Stimulated activated CD8-positive, alpha-beta memory T cell treated with anti-CD3 and anti-CD28 coated beads, Interleukin-7, amount 100 ng/mL, for 4 hours (primary cell): Measurements from ENCODE around the gene ACTC1.

ENCODE experiments used
- DNase-seq, 2 donors: peaks; one replicate each; pipeline ENCODE4 v3.0.0-alpha.2; 2020; ENCODE audit warnings: low read depth in 2 of 2

ACTC1 gene

GRCh38 chr15:34799149-34800101 is 4.1 kb upstream of the ACTC1 start:
- no peak for DNase-seq

GRCh38 chr15:34796847-34797435 is 1.6 kb upstream of the ACTC1 start:
- no peak for DNase-seq

GRCh38 chr15:34794590-34795206 is 651 bp downstream of the ACTC1 start:
- no peak for DNase-seq

- no peak for DNase-seq
Measured at GRCh38 chr15:34793901-34794300, 1.4 kb downstream of the ACTC1 start.

- no peak for DNase-seq
Measured at GRCh38 chr15:34793071-34793470, 2.3 kb downstream of the ACTC1 start.

- DNase-seq: no peak
Measured at GRCh38 chr15:34791701-34792100, 3.6 kb downstream of the ACTC1 start.

GRCh38 chr15:34790121-34790520 is 5.2 kb downstream of the ACTC1 start:
- no peak for DNase-seq

- no peak for DNase-seq
Measured at GRCh38 chr15:34789326-34789725, 6.0 kb downstream of the ACTC1 start.

- DNase-seq: no peak
Measured at GRCh38 chr15:34786206-34786605, 9.1 kb downstream of the ACTC1 start.

- DNase-seq: no peak
Measured at GRCh38 chr15:34783991-34784390, 11.4 kb downstream of the ACTC1 start.

- DNase-seq: no peak
Measured at GRCh38 chr15:34783431-34783830, 11.9 kb downstream of the ACTC1 start.

GRCh38 chr15:34782901-34783300 is 12.4 kb downstream of the ACTC1 start:
- DNase-seq: no peak

- no peak for DNase-seq
Measured at GRCh38 chr15:34780725-34781124, 14.6 kb downstream of the ACTC1 start.

GRCh38 chr15:34776606-34777105 is 18.7 kb downstream of the ACTC1 start:
- DNase-seq: no peak

- no peak for DNase-seq
Measured at GRCh38 chr15:34773917-34774316, 21.4 kb downstream of the ACTC1 start.

- no peak for DNase-seq
Measured at GRCh38 chr15:34773013-34773412, 22.3 kb downstream of the ACTC1 start.

- DNase-seq: no peak
Measured at GRCh38 chr15:34772312-34772711, 23.0 kb downstream of the ACTC1 start.

- no peak for DNase-seq
Measured at GRCh38 chr15:34769711-34770110, 25.6 kb downstream of the ACTC1 start.

GRCh38 chr15:34768530-34768929 is 26.8 kb downstream of the ACTC1 start:
- DNase-seq: no peak

- no peak for DNase-seq
Measured at GRCh38 chr15:34765741-34766140, 29.6 kb downstream of the ACTC1 start.

- no peak for DNase-seq
Measured at GRCh38 chr15:34760909-34761308, 34.4 kb downstream of the ACTC1 start.

- no peak for DNase-seq
Measured at GRCh38 chr15:34759992-34760391, 35.4 kb downstream of the ACTC1 start.

- no peak for DNase-seq
Measured at GRCh38 chr15:34759347-34759746, 36.0 kb downstream of the ACTC1 start.
